Measurements from ENCODE around the gene PIK3C3. TPM values are rescaled to one million over a fixed set of nuclear protein-coding genes. Genes with fewer than 3 reads are reported as not detected.
"Not testable (repeated sequence)": the region's sequence is repeated elsewhere in the genome, so short reads cannot be mapped to it uniquely, and the experiment has no call there.

Gene PIK3C3
- total RNA-seq, 1 experiment from 2014 or later: 41.3 TPM

DNA sequence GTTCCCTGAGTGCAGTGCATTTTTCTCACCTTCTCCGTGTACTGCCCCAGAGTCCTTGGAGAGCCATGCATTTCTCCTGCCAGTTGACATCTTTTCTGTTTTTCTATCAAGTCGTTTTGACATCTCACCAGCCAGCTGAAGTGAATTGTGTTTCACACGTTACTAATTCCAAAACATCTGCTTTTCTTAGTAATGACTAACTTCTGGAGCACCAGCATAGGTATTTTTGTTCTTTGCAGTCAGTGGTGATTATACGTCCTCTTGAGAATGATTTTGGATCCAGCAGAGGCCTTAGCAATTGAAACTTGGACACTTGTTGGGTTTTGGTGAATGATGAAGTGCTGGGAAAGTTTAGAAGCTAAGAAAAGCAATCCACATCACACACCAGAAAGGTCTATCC is 112.5 kb downstream of the PIK3C3 start:
- DNase-seq (ENCODE audit: extremely low read depth, low read depth): no peak

DNA sequence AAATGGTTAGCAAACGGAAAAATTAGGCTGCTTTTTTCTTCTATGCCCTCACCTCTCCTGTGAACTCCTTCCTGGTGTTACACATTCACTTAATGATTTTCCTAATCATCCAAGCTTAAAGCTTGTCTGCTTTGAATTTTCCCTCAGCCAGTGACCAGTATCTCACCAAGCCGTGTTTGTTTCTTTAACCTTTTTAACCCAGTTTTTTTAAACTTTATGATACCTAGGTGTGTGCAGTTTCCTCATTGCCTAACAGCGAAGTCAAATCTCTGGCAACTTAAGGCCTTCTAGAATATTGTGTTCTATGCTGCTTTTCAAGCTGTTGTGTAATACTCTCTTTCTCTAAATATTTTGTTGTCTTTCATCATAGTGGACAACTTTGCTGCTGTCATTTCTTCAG is 113.0 kb downstream of the PIK3C3 start:
- DNase-seq (ENCODE audit: extremely low read depth, low read depth): no peak

GRCh38 chr18:42069036-42069435 is 114.0 kb downstream of the PIK3C3 start:
- DNase-seq (ENCODE audit: extremely low read depth, low read depth): no peak

DNA sequence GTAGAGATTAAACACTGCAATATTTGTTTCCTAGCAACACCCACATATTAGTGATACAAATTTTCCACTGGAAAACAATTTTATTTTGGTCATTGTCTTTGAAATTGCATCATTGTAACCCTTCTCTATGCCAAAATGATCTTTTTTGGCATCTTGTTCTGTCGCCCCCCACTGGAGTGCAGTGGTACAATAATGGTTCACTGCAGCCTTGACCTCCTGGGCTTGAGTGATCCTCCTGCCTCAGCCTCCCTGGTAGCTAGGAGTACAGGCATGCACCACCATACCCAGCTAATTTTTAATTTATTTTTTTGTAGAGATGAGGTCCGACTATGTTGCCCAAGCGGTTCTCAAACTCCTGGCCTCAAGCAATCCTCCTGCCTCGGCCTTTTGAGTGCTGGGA is 117.4 kb downstream of the PIK3C3 start:
- no peak for DNase-seq (ENCODE audit: extremely low read depth, low read depth)

GRCh38 chr18:42074704-42075103 is 119.7 kb downstream of the PIK3C3 start:
- no peak for DNase-seq (ENCODE audit: extremely low read depth, low read depth)

- DNase-seq (ENCODE audit: extremely low read depth, low read depth): no peak
Measured at GRCh38 chr18:42078711-42079110, 123.7 kb downstream of the PIK3C3 start.

DNA sequence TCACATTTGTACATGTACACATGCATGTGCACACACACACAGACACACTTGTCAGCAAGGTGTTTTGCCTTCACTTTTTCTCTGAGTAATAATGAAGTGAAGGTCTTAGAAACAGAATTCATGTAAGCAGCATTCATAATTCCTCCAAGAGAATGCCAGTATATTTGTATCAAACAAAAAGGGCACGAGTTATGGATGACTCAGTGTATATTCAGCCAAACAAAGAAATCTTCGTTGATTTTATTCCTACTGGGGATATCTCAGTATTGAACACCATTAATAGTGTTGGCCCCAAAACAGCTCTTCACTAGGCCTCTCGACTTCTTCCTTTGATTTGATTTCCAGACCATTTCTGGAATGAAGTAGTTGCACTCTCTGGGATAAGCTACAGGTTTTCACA is 125.3 kb downstream of the PIK3C3 start:
- DNase-seq (ENCODE audit: extremely low read depth, low read depth): no peak

- DNase-seq (ENCODE audit: extremely low read depth, low read depth): no peak
Measured at GRCh38 chr18:42082415-42083234, 127.6 kb downstream of the PIK3C3 start.

GRCh38 chr18:42086288-42086687 is 131.3 kb downstream of the PIK3C3 start:
- DNase-seq (ENCODE audit: extremely low read depth, low read depth): no peak

GRCh38 chr18:42087235-42087634 is 132.2 kb downstream of the PIK3C3 start:
- no peak for DNase-seq (ENCODE audit: extremely low read depth, low read depth)

DNA sequence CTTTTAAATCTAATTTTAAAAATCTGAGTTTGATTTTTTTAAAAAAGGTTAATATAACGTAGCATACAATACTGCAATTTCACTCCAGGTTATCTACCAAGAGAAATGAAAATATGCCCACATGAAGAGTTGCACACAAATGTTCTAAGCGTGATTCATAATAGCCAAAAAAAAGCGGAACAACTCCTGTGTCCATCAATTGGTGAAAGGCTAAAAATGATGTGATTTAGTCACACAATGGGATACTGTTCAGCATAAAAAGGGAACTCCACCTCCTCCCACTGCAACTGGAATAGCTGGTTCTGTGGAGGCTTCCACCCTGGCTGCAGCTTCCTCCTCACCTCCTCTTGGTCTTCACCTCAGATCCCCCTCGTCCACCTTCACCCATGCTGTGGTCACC is 132.8 kb downstream of the PIK3C3 start:
- no peak for DNase-seq (ENCODE audit: extremely low read depth, low read depth)

DNA sequence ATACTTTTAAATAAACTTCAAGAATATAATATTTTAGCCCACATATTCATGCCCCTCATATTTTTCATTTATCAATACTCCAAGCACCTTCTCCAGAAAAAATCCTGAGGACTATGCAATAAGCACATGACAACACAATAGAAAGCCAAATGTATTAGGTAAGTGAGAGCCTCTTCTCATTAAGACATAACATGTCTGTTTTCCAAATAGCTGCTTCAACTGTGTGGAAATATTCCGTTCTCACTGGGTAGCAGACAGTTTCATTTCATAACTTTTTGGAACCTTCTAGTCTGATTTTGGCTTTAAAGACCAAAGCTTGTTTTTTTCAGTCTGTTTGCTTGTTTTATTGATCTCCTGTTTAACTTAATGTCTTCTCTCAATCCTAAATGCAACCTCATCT is 137.8 kb downstream of the PIK3C3 start:
- no peak for DNase-seq (ENCODE audit: extremely low read depth, low read depth)

GRCh38 chr18:42094875-42095274 is 139.8 kb downstream of the PIK3C3 start:
- DNase-seq (ENCODE audit: extremely low read depth, low read depth): no peak

DNA sequence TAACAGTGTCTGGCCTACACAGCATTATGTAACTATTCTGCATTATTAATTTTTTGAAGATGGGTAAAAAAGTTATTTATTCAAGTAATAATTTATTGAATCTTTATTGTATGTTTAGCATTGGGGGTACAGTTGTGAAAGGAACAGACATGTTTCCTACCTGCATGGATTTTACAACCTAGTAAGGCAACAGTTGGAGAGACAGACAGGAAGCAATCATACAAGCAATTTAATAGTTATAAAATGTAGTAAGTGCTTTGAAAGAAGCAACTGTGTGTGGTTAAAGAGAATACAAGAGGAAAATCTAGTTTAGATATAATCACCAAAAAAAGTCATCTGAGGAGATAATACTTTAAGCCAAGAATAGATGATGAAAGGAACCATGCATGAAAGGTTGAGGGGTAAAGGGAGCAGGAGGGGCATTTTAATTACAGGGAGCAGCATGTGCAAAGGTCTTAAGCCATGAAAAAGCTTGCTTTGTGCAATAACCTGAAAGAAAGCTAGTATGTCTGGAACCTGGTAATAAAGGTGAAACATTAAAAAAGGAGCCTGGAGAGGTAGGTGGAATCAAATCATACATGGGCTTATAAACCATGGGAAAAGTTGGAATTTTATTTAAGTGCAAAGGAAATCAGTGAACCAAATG is 140.8 kb downstream of the PIK3C3 start:
- DNase-seq (ENCODE audit: extremely low read depth, low read depth): no peak

DNA sequence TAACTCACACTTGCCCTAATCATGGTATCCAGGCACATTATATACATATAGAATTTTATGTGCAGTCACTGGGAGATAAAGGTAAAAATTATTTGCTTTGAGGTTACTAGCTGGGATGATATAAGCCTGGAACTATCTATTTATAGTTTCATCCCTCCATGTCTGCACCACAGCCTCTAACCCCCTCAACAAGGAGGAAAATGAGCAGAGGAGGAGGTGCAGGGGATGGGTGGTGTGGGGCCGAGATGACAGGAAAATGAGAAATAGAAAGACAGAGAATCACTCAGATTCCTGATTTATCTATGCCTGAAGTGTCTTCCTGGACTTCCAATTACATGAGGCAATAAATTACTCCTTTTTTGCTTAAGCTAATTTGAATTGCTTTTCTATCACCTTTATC is 145.2 kb downstream of the PIK3C3 start:
- DNase-seq (ENCODE audit: extremely low read depth, low read depth): no peak

DNA sequence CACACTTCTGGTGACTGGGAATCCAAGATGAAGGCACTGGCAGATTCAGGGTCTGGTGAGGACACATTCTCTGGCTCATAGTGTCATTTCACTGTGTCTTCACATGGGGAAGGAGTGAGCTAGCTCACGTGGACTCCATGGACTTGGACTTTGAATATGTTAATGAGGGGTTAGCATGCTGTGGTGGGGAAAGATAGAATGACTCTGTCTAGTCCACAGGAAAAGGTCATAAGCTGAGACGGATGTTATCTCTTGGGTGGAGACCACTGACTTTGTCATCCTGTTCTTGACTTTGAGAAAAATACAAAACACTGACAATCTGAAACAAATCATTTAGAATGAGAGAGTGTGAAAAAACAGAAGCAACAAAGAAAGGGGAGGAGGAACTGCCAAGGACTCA is 145.9 kb downstream of the PIK3C3 start:
- no peak for DNase-seq (ENCODE audit: extremely low read depth, low read depth)

- DNase-seq (ENCODE audit: extremely low read depth, low read depth): no peak
Measured at GRCh38 chr18:42105394-42105793, 150.4 kb downstream of the PIK3C3 start.

- no peak for DNase-seq (ENCODE audit: extremely low read depth, low read depth)
Measured at GRCh38 chr18:42106784-42107183, 151.8 kb downstream of the PIK3C3 start.

DNA sequence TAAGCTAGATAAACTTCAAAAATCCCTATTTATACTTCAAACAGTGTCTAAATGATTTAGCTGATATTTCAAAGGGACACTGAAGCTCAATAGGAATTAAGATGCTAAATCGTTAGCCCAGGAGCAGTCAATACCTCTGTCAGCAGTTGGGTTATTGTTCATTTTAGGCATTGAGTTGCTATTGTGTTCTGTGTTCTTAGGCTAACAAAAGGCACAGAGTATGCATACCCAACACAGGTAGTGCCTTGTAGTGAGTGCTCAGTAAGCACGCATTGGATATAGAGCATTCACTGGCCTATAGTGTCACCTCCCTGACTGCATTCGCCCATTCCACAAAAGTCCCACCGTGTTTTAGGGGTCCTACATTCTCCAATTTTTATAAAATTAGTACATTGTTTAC is 152.3 kb downstream of the PIK3C3 start:
- DNase-seq (ENCODE audit: extremely low read depth, low read depth): no peak

GRCh38 chr18:42107691-42108450 is 152.8 kb downstream of the PIK3C3 start:
- DNase-seq (ENCODE audit: extremely low read depth, low read depth): no peak

DNA sequence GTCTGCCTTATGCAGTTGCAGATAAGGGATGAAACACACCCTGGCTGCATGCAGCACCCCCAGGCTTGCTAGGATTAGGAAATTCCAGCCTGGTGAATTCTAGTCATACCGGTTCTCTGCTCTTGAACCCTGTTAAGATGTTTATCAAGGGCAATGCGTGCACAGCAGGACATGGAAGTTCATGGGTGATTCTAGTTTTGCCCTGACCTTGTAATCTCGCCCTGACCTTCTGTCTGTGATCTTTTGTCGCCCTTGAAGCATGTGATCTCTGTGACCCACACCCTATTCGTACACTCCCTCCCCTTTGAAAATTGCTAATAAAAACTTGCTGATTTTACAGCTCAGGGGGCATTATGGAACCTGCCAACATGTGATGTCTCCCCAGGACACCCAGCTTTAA is 157.1 kb downstream of the PIK3C3 start:
- DNase-seq (ENCODE audit: extremely low read depth, low read depth): not testable (repeated sequence)
